A204.1 (cell line): Measurements from ENCODE around the gene GPR75.
"Not testable (repeated sequence)": the region's sequence is repeated elsewhere in the genome, so short reads cannot be mapped to it uniquely, and the experiment has no call there.

Experiments
- FAIRE-seq: peaks from 2 replicates; lab custom pipeline; 2012; peaks lifted over from hg19 to GRCh38; lab: Jason Lieb, UNC

GPR75 gene

GRCh38 chr2:53852532-53852931, 7.2 kb downstream of the GPR75 start:
- no peak for FAIRE-seq

- FAIRE-seq = not testable (repeated sequence)
Measured at GRCh38 chr2:53851052-53851757, 8.6 kb downstream of the GPR75 start.

- no peak for FAIRE-seq
Measured at GRCh38 chr2:53848062-53848461, 11.7 kb downstream of the GPR75 start.

GRCh38 chr2:53843595-53843994, 16.2 kb downstream of the GPR75 start:
- no peak for FAIRE-seq

- FAIRE-seq = no peak
Measured at GRCh38 chr2:53842891-53843290, 16.9 kb downstream of the GPR75 start.

GRCh38 chr2:53841651-53842050, 18.1 kb downstream of the GPR75 start:
- not testable (repeated sequence) for FAIRE-seq

GRCh38 chr2:53840580-53840979, 19.2 kb downstream of the GPR75 start:
- FAIRE-seq = no peak

- not testable (repeated sequence) for FAIRE-seq
Measured at GRCh38 chr2:53829980-53830290, 29.8 kb downstream of the GPR75 start.

- no peak for FAIRE-seq
Measured at GRCh38 chr2:53829273-53829979, 30.3 kb downstream of the GPR75 start.

GRCh38 chr2:53828331-53828730, 31.4 kb downstream of the GPR75 start:
- no peak for FAIRE-seq

- FAIRE-seq = no peak
Measured at GRCh38 chr2:53827398-53828175, 32.2 kb downstream of the GPR75 start.

- no peak for FAIRE-seq
Measured at GRCh38 chr2:53826587-53827397, 33.0 kb downstream of the GPR75 start.

- FAIRE-seq = no peak
Measured at GRCh38 chr2:53826030-53826410, 33.7 kb downstream of the GPR75 start.

GRCh38 chr2:53823639-53824038, 36.1 kb downstream of the GPR75 start:
- FAIRE-seq = not testable (repeated sequence)

GRCh38 chr2:53821810-53822209, 38.0 kb downstream of the GPR75 start:
- FAIRE-seq = no peak

GRCh38 chr2:53820711-53821110, 39.1 kb downstream of the GPR75 start:
- FAIRE-seq = no peak

- no peak for FAIRE-seq
Measured at GRCh38 chr2:53820048-53820447, 39.7 kb downstream of the GPR75 start.

- FAIRE-seq = no peak
Measured at GRCh38 chr2:53819634-53820033, 40.1 kb downstream of the GPR75 start.

GRCh38 chr2:53818854-53819435, 40.8 kb downstream of the GPR75 start:
- no peak for FAIRE-seq

GRCh38 chr2:53813151-53813550, 46.6 kb downstream of the GPR75 start:
- FAIRE-seq = no peak

- FAIRE-seq = no peak
Measured at GRCh38 chr2:53811601-53812000, 48.2 kb downstream of the GPR75 start.
